HG02798 (cell line): ENCODE measurements around the gene GNB2.
"Not testable (repeated sequence)": the region's sequence is repeated elsewhere in the genome, so short reads cannot be mapped to it uniquely, and the experiment has no call there.

Experiments used
- ATAC-seq: cut with Tn5 transposase; IDR thresholded peaks from one replicate; pipeline ENCODE4 v1.9.1; 2021; ENCODE audit warnings: mild to moderate bottlenecking; ENCODE audit not compliant: unreplicated experiment, poor library complexity

Gene GNB2

DNA sequence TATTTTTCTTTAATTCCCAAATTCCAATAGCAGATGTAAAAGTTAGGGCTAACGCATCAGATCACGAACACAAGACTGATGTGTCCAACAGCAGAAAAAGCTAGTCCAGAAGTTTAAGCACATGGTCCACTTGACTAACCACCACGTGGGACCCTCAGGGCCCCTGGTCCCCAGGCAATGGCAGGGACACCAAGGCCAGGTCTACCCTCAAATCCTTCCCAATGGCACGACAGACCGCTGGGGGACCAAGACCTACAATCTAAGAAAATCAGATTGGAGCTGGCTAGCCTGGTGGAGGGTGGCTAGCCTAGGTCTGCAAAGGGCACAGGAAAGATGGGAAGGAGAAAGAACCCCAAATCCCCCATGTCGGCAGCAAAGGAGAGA is 19.0 kb downstream of the GNB2 start:
- ATAC-seq = no peak

DNA sequence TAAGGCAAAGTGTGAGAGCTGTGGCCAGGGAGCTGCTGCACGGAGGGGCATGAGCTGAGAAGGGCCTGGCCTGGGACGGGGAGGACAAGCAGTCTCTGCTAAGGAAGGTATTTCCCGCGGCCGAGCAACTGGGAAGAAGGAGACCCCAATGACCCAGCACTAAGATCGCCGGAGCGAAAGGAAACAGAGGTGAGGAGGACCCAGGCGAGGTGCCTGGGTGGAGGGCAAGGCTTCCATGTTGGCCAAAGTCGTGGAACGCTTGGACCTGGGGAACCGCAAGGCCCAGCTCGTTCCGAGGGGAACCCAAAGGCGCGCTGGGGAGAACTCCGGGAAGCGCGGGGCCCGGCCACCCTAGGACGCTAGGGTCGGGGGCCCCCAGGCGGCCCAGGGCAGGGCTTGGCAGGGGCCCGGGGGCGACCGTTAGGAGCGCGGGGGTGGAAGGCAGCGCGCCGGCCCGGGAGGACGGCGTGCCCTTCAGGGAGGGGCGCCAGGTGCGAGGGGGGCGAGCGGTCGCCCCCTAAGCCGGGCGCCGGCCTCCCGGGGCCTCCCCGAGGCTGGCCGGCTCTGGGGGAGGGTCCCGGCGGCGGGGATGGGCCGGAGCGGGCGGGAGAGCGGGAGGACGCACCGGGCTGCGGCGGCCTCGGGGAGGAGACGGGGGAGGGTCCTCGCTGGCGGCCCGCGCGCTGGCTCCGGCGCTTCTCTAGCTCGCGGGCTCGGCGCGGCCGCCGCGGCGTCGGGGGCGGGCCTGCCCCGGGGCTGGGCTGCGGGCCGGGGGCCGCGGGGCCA is 20.0 kb downstream of the GNB2 start:
- ATAC-seq = peak; percentile 21

DNA sequence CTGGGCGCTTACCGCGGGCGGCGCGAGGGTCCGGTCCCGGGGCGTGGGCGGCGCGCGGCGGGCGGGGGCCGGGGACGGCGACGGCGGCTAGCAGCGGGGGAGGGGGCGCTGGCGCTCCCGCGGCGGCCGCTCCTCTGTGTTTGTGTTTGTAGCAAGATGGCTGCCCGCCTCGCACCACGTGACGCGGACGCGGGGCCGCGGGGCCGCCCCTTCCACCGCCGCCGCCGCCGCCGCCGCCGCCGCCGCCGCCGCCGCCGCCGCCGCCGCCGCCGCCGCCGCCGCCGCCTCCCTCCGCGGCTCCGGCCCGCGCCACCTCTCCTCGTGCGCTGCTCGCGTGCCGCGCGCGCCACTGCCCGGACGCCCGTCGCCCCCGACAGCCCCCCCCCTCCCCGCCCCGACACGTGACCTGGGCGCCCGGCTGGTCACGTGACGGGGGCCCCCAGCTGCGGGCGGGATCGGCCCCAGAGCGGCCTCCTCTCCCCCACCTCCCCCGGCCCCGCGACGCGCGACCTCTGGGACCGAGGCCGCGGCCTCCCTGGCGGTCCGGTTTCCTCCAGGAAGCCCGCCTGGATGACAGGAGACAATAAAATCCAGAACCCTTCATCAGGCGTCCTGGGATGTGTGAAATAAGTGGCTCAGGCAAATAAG is 20.7 kb downstream of the GNB2 start, which contains the start of gene GIGYF1:
GIGYF1 (minus strand) TSS at position 153 of the 648 bp plus-strand sequence. CDS start 6,012 bp downstream, outside the sequence.
- ATAC-seq = peak; percentile 65

DNA sequence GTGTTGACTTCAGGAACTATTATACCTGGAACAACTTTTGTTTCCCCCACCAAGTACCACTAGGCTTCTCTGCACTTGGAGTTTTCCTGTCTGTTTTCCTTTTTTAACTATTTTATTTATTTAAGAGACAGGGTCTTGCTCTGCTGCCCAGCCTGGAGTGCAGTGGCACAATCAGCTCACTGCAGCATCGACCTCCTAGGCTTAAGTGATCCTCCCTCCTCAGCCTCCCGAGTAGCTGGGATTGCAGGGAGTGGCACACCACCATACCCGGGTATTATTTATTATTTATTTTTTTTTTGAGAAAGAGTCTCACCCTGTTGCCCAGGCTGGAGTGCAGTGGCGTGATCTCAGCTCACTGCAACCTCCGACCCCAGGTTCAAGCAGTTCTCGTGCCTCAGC is 22.6 kb downstream of the GNB2 start:
- no peak for ATAC-seq

DNA sequence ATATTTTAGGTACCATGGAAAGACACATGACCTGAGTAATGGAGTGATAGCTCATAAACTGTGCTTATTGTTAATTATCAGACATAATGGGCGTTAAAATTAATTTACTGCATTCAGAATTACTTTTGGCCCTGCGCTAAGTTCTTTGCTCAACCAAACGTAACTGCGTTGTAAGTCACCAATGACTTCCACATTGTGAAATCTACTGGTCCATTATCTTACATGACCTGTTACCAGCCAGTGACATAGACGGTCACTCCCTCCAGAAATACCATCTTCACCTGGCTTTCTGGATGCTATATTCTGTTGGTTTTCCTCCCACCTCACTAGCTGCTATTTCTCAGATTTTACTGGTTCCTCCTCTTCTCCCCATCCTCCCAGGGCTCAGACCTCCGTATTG is 25.5 kb downstream of the GNB2 start:
- no peak for ATAC-seq

DNA sequence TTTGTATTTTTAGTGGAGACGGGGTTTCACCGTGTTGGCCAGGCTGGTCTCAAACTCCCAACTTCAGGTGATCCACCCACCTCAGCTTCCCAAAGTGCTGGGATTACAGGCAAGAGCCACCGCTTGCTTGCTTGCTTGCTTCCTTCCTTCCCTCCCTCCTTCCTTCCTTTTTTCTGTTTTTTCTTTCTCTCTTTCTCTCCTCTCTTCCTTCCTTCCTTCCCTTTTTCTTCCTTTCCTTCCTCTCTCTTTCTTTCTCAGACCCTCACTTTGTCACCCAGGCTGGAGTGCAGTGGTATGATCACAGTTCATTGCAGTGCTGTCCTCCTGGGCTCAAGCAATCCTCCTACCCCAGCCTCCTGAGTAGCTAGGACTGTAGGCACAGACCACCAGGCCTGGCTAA is 27.5 kb downstream of the GNB2 start:
- ATAC-seq = not testable (repeated sequence)

DNA sequence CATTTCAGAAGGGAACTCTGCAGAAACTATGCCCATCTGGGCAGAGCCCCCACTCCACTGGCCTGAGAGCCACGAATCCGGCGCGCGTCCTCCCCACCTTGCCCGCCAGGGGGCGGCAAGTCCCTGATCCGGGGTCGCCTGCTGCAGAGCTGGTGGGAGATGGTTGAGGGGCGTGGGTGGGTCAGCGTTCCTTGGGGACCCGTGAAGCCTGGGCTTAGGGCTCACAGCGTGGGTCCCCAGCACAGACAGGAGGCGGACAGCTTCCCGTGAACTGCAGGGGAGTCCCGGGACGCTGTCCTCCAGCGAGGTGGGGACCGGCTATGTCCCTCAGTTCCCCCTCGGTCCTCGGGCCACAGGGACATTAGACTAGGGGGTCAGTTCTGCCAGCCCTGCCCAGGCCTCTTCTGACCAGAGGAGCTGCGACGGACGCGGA is 31.8 kb downstream of the GNB2 start:
- peak; percentile 63 for ATAC-seq

DNA sequence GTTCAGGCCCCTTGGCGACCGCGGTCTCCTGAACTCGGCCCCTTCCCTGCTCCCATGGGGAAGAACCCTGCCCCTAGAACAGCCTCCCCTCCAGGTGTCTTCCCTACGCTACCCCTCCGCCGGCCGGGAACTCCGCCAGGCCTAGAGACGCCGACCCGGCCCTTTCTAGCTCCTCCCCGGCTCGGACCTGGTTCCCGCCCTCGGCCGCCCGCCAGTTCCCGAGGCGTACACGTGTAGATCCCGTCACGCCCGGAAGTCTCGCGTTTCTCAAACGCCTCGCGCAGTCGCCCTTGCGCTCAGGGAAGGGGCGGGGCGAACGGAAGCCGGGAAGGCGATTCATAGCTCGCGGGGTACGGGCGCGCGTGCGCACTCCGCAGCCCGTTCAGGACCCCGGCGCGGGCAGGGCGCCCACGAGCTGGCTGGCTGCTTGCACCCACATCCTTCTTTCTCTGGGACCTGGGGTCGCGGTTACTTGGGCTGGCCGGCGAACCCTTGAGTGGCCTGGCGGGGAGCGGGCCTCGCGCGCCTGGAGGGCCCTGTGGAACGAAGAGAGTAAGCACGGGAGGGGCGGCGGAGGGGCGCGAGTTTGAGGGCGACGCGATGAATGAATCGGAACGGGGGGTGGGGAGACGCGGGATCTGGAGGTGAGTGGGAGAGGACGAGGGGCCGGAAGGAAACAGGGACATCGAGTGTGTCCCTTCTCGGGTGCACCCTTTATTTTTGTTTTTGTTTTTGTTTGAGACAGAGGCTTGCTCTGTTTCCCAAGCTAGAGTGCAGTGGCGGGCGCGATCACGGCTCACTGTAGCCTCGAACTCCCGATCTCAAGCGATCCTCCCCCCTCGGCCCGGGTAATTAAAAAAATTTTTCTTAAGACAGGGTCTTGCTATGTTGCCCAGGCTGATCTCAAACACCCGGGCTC is 32.5 kb downstream of the GNB2 start, which contains the start of gene POP7:
POP7 (plus strand) TSS at position 369 of the 919 bp plus-strand sequence. CDS start 710 bp downstream, outside the sequence.
- ATAC-seq = peak; percentile 93

DNA sequence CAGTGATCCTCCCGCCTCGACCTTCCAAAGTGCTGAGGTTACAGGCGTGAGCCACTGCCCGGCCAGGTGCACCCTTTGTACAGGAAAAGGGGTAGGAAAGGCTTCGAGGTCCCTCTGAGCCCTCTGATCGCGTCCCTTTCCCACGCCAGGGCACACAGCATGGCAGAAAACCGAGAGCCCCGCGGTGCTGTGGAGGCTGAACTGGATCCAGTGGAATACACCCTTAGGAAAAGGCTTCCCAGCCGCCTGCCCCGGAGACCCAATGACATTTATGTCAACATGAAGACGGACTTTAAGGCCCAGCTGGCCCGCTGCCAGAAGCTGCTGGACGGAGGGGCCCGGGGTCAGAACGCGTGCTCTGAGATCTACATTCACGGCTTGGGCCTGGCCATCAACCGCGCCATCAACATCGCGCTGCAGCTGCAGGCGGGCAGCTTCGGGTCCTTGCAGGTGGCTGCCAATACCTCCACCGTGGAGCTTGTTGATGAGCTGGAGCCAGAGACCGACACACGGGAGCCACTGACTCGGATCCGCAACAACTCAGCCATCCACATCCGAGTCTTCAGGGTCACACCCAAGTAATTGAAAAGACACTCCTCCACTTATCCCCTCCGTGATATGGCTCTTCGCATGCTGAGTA is 33.3 kb downstream of the GNB2 start:
- ATAC-seq = no peak

DNA sequence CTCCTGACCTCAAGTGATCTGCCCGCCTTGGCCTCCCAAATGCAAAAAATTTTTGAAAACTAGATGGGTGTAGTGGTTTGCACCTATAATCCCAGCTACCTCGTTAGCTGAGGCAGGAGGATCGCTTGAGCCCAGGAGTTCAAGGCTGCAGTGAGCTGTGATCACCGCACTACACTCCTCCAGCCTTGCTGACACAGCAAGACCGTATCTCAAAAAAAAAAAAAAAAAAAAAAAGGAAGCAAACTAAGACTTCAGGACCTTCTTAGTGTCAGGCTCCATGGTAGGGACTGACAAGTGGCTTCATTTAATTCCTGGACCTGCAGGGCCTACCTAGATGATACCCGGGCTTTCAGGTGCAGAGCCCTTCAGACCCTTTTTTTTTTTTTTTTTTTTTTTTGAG is 34.9 kb downstream of the GNB2 start:
- no peak for ATAC-seq

DNA sequence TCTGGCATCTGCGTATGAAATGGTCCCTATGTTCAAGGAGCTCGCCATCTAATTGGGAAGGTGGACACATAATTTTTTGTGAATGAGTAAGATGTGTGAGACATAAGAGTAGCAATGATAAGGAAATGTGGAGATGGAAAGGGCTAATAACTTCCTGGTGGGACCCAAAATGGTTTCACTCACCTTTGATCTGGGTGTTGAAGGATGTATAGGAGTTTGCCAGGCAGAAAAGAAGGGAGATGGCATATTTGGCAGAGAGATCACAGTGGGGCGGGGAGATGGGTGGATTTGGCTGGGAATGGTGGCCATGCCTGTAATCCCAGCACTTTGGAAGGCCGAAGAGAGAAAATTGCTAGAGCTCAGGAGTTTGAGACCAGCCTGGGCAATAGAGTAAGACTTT is 36.9 kb downstream of the GNB2 start:
- no peak for ATAC-seq

DNA sequence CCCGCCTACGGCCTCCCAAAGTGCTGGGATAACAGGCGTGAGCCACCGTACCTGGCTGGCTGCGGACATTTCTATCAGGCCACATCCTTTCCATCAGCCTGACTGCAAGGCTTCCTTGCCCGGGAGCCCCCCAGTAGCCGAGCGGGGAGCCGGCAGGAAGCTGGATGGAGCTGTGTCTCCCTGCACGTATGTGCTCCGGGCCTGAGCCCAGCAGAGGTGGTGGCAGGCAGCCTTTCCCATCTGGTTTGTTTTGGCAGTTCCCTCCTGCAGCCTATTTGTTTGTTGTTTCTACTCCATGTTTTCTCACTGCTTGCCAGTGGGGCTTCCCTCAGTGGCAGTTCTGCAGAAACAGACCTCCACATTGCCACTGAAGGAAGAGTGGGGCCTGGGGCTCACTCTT is 37.8 kb downstream of the GNB2 start:
- ATAC-seq = no peak

DNA sequence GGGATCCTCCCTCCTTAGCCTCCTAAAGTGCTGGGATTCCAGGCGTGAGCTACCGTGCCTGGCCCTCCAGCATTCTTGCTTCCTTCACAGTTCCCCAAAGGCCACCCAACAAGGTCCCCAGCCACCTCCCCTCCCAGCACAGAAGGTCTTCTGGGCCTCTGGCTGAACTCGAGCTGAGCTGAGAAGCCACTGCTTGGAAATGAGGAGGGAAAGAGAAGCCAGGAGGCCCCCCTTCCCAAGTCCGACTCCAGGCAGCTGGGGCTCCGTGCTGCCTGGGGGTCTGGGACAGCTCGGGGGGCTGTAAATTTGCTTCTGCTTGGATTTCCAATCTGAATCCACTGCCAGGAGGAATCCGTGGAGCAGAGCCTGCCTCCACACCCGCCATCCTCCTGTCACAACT is 41.2 kb downstream of the GNB2 start:
- no peak for ATAC-seq

DNA sequence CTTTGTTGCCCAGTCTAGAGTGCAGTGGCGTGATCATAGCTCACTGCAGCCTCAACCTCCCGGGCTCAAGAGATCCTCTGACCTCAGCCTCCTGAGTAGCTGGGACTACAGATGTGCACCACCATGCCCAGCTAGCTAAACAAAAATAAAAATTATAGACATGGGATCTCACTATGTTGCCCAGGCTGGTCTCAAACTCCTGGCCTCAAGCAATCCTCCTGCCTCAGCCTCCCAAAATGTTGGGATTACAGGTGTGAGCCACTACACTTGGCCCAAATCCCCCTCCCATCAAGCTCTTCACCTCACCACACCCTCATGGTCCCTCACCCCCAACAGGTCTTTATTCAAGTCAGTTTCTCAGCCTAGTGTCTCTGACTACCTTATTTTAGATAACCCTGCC is 43.5 kb downstream of the GNB2 start:
- ATAC-seq = not testable (repeated sequence)

DNA sequence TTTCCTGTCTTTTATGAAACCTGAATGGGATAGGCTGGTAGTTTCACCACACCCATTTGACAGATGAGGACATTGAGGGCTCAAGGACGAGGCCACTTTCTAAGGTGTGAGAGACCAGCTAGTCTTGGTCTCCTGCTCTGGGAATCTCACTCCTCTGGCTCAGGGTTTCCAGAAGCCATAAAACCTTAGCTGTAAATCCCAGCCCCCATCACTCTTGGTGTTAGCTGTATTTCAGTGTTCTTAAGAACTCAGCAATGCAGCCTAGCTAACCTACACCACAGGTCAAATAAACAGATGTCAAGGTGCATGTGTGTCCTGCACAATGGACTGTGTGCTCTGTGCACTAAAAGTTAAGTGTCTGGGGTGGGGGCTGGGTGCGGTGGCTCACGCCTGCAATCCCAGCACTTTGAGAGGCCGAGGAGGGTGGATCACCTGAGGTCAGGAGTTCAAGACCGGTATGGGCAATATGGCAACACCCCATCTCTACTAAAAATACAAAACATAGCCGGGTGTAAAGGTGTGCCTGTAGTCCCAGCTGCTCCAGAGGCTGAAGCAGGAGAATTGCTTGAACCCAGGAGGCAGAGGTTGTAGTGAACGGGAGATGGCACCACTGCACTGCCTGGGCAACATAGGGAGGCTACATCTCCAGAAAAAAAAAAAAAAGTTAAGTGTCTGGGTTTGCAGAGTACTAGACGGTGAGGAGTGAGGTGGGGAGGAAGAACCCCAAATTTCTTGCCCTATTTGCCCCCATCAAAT is 46.2 kb downstream of the GNB2 start:
- no peak for ATAC-seq

DNA sequence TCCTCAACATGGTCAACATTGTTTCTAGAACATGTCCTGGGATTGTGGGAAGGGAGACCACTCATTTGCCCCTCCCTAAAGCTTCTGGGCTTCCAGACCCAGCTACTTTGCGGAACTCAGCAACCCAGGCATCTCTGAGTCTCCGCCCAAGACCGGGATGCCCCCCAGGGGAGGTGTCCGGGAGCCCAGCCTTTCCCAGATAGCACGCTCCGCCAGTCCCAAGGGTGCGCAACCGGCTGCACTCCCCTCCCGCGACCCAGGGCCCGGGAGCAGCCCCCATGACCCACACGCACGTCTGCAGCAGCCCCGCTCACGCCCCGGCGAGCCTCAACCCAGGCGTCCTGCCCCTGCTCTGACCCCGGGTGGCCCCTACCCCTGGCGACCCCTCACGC is 46.7 kb downstream of the GNB2 start, which contains the start of gene EPO:
EPO (plus strand) TSS at position 190 of the 392 bp plus-strand sequence. CDS start 513 bp downstream, outside the sequence.
- no peak for ATAC-seq

DNA sequence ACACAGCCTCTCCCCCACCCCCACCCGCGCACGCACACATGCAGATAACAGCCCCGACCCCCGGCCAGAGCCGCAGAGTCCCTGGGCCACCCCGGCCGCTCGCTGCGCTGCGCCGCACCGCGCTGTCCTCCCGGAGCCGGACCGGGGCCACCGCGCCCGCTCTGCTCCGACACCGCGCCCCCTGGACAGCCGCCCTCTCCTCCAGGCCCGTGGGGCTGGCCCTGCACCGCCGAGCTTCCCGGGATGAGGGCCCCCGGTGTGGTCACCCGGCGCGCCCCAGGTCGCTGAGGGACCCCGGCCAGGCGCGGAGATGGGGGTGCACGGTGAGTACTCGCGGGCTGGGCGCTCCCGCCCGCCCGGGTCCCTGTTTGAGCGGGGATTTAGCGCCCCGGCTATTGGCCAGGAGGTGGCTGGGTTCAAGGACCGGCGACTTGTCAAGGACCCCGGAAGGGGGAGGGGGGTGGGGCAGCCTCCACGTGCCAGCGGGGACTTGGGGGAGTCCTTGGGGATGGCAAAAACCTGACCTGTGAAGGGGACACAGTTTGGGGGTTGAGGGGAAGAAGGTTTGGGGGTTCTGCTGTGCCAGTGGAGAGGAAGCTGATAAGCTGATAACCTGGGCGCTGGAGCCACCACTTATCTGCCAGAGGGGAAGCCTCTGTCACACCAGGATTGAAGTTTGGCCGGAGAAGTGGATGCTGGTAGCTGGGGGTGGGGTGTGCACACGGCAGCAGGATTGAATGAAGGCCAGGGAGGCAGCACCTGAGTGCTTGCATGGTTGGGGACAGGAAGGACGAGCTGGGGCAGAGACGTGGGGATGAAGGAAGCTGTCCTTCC is 47.3 kb downstream of the GNB2 start:
- ATAC-seq = no peak

DNA sequence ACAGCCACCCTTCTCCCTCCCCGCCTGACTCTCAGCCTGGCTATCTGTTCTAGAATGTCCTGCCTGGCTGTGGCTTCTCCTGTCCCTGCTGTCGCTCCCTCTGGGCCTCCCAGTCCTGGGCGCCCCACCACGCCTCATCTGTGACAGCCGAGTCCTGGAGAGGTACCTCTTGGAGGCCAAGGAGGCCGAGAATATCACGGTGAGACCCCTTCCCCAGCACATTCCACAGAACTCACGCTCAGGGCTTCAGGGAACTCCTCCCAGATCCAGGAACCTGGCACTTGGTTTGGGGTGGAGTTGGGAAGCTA is 47.9 kb downstream of the GNB2 start:
- ATAC-seq = no peak
